ENCODE results near the gene DENND1C. TPM values are rescaled to one million over a fixed set of nuclear protein-coding genes. Genes with fewer than 3 reads are reported as not detected.

Gene DENND1C
- total RNA-seq, 2 experiments from 2014 or later, result 40.9 to 68.3 TPM

DNA sequence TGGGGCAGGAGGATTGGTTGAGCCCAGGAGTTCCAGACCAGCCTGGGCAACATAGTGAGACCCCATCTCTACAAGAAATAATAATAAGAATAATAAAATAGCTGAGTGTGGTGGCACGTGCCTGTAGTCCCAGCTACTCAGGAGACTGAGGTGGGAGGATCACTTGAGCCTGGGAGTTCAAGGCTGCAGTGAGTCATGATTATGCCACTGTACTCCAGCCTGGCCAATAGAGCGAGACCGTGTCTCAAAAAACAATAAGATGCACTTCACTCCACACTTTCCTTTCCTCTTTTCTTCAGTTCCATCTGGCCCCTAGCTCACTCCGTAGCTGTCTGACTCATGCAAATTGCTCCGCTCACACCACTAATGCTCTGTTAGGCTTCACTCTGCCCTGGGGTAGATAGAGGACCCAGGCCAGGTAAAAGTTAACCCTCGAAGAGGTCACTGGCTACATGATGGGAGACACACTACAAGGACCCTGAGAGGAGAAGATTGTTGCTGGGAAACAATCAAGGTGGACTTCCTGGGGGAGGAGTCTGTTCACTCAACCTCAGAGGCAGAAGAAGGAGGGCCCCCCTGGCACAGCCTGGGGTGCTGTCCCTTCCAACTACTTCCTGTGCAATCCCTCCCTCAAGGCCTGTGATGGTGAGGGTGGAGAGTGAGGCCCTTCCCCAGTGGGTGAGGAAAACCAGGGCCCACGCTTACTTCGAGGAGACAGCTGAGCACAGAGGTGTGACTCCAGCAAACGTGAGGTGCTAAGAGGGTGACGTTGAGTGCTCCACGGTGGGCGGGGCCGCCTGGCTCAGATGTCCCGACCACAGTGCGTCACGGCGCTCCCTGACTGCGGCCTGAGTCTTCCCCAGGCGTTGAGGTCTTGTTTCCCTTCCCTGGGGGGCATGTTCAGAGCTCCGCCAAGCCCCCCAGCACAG is 40.4 kb upstream of the DENND1C start:
- Histone ChIP-seq H3K4me2 (ENCODE audit: low read length) (peak overlapping the region; percentile 83), H3K9me2 (ENCODE audit: insufficient read depth, low read length) (no peaks in the 10 kb centered on the region), H3K9me3 (ENCODE audit: low read length) (no peaks in the 10 kb centered on the region), H3K36me3 (ENCODE audit: insufficient read depth, low read length) (no peaks in the 10 kb centered on the region), H3K4me1 (ENCODE audit: insufficient read depth, low read length, poor library complexity, severe bottlenecking) (peaks cover 81% of the 10 kb centered on the region), H4K20me1 (ENCODE audit: insufficient read depth, low read length) (no peaks in the 10 kb centered on the region), H2AFZ (ENCODE audit: low read length) (peak overlapping the region; percentile 86), H3K4me3 (ENCODE audit: low read depth, low read length, poor library complexity, severe bottlenecking) (peak overlapping the region; percentile 60), H3K79me2 (ENCODE audit: insufficient read depth, low read depth, low read length) (no peaks in the 10 kb centered on the region), H3K27ac (ENCODE audit: low read depth, low read length, poor library complexity, severe bottlenecking) (peak overlapping the region; percentile 90)
- DNase-seq (ENCODE audit: low spot score), result peak; percentile 91
- BruUV-seq (replicated peaks), result no TSS peak
- no peak for TF ChIP-seq EZH2phosphoT487 (IDR thresholded peaks at IDR 0.05; ENCODE audit: borderline replicate concordance, low read depth, low read length)
- TF ChIP-seq, protein P1, sequence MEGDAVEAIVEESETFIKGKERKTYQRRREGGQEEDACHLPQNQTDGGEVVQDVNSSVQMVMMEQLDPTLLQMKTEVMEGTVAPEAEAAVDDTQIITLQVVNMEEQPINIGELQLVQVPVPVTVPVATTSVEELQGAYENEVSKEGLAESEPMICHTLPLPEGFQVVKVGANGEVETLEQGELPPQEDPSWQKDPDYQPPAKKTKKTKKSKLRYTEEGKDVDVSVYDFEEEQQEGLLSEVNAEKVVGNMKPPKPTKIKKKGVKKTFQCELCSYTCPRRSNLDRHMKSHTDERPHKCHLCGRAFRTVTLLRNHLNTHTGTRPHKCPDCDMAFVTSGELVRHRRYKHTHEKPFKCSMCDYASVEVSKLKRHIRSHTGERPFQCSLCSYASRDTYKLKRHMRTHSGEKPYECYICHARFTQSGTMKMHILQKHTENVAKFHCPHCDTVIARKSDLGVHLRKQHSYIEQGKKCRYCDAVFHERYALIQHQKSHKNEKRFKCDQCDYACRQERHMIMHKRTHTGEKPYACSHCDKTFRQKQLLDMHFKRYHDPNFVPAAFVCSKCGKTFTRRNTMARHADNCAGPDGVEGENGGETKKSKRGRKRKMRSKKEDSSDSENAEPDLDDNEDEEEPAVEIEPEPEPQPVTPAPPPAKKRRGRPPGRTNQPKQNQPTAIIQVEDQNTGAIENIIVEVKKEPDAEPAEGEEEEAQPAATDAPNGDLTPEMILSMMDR (conservative IDR thresholded peaks at IDR 0.05; ENCODE audit: low read length), result no peak
- intact Hi-C loops (cut with micrococcal nuclease; ENCODE audit: unreplicated experiment), result no loop called here
- POLR2A ChIA-PET, result interaction anchor here (0.6 to 3.5 kb wide), 6 partner anchors 13 to 679 kb away, joined by 3 to 14 read pairs (median 5); no protein-coding TSS in a partner anchor
- CTCF ChIA-PET (ENCODE audit: unreplicated experiment), result no interaction called here

DNA sequence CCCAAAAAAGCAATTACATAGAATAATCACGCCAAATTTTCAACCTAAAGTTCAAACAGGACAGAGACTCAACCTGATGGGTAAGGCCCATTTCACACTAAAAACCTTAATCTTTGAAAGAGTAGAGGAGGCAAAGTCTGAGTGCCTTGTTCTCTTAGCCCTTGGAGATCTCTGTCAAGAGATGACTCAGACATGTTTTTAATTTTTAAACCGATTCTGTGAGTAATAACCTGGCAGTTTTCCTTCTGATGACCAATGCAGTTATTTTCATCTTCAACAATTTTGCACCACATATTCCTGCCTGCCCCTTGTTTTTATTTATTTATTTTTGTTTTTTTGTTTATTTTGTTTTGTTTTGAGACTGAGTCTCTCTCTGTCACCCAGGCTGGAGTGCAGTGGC is 37.7 kb upstream of the DENND1C start:
- CTCF ChIA-PET (ENCODE audit: unreplicated experiment), result no interaction called here
- no peaks in the 10 kb centered on the region for H3K9me3 ChIP-seq (ENCODE audit: low read length)
- peak overlapping the region; percentile 90 for H3K27ac ChIP-seq (ENCODE audit: low read depth, low read length, poor library complexity, severe bottlenecking)
- H4K20me1 ChIP-seq (ENCODE audit: insufficient read depth, low read length), result no peaks in the 10 kb centered on the region
- H3K9me2 ChIP-seq (ENCODE audit: insufficient read depth, low read length), result no peaks in the 10 kb centered on the region
- POLR2A ChIA-PET, result interaction anchor here (0.6 to 1.6 kb wide), 5 partner anchors 9 to 253 kb away, joined by 3 to 5 read pairs (median 3); partner anchors contain the start of gene VAV1
- BruUV-seq (replicated peaks), result no TSS peak
- H2AFZ ChIP-seq (ENCODE audit: low read length), result peak overlapping the region; percentile 42; the same call in 1 of the 2 replicates
- H3K4me1 ChIP-seq (ENCODE audit: insufficient read depth, low read length, poor library complexity, severe bottlenecking), result peaks cover 78% of the 10 kb centered on the region
- H3K4me2 ChIP-seq (ENCODE audit: low read length), result peak overlapping the region; percentile 77
- no peaks in the 10 kb centered on the region for H3K79me2 ChIP-seq (ENCODE audit: insufficient read depth, low read depth, low read length)
- intact Hi-C loops (cut with micrococcal nuclease; ENCODE audit: unreplicated experiment), result no loop called here
- H3K4me3 ChIP-seq (ENCODE audit: low read depth, low read length, poor library complexity, severe bottlenecking), result no peak overlapping the region
- no peak for DNase-seq (ENCODE audit: low spot score)
- TF ChIP-seq EZH2phosphoT487 (IDR thresholded peaks at IDR 0.05; ENCODE audit: borderline replicate concordance, low read depth, low read length), result no peak
- H3K36me3 ChIP-seq (ENCODE audit: insufficient read depth, low read length), result no peaks in the 10 kb centered on the region

DNA sequence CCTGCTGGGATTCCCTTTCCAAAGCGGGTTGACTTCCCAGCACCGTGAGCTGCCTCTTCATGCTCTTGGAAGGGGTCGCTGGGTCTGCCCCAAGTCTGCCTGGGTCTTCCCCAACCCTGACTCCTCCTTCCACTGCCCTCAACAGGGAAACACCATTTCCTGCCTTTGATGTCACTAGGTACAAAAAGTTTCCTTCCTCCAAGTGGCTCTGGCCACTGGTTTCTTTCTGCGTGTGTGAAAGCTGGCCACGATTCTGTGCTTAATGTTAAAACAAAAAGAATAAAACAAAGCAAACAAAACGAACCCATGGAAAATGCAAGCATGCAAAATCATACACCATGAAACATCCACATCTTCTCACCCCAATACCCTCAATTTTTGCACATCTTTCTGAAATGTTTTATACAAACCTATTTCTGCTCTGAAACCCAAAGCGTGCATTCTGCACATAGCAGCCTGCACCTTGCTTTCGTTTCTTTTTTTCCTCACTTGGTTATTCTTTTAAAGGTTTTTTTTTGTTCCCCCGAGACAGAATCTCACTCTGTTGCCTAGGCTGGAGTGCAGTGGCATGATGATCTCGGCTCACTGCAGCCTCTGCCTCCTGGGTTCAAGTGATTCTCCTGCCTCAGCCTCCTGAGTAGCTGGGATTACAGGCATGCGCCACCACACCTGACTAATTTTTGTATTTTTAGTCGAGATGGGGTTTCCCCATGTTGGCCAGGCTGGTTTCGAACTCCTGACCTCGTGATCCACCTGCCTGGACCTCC is 36.7 kb upstream of the DENND1C start:
- TF ChIP-seq EZH2phosphoT487 (IDR thresholded peaks at IDR 0.05; ENCODE audit: borderline replicate concordance, low read depth, low read length), result no peak
- TF ChIP-seq, protein P1 (conservative IDR thresholded peaks at IDR 0.05; ENCODE audit: low read length), result no peak
- H2AFZ ChIP-seq (ENCODE audit: low read length), result peak overlapping the region; percentile 12; the same call in 1 of the 2 replicates
- ChIA-PET CTCF (ENCODE audit: unreplicated experiment) (no interaction called here), POLR2A (interaction anchor here (1.1 to 1.6 kb wide), 3 partner anchors 70 to 84 kb away, joined by 3 to 8 read pairs (median 7); no protein-coding TSS in a partner anchor)
- peak overlapping the region; percentile 90 for H3K27ac ChIP-seq (ENCODE audit: low read depth, low read length, poor library complexity, severe bottlenecking)
- DNase-seq (ENCODE audit: low spot score), result peak; percentile 83
- intact Hi-C loops (cut with micrococcal nuclease; ENCODE audit: unreplicated experiment), result no loop called here
- H3K4me2 ChIP-seq (ENCODE audit: low read length), result peak overlapping the region; percentile 77
- no peaks in the 10 kb centered on the region for H3K9me2 ChIP-seq (ENCODE audit: insufficient read depth, low read length)
- H4K20me1 ChIP-seq (ENCODE audit: insufficient read depth, low read length), result no peaks in the 10 kb centered on the region
- no peaks in the 10 kb centered on the region for H3K9me3 ChIP-seq (ENCODE audit: low read length)
- H3K79me2 ChIP-seq (ENCODE audit: insufficient read depth, low read depth, low read length), result no peaks in the 10 kb centered on the region
- no peaks in the 10 kb centered on the region for H3K36me3 ChIP-seq (ENCODE audit: insufficient read depth, low read length)
- H3K4me3 ChIP-seq (ENCODE audit: low read depth, low read length, poor library complexity, severe bottlenecking), result peak overlapping the region; percentile 50
- peaks cover 68% of the 10 kb centered on the region for H3K4me1 ChIP-seq (ENCODE audit: insufficient read depth, low read length, poor library complexity, severe bottlenecking)
- no TSS peak for BruUV-seq (replicated peaks)

Data from OCI-LY7 (cell line).